Measurements from ENCODE around the gene MXRA8.

MXRA8 gene

DNA sequence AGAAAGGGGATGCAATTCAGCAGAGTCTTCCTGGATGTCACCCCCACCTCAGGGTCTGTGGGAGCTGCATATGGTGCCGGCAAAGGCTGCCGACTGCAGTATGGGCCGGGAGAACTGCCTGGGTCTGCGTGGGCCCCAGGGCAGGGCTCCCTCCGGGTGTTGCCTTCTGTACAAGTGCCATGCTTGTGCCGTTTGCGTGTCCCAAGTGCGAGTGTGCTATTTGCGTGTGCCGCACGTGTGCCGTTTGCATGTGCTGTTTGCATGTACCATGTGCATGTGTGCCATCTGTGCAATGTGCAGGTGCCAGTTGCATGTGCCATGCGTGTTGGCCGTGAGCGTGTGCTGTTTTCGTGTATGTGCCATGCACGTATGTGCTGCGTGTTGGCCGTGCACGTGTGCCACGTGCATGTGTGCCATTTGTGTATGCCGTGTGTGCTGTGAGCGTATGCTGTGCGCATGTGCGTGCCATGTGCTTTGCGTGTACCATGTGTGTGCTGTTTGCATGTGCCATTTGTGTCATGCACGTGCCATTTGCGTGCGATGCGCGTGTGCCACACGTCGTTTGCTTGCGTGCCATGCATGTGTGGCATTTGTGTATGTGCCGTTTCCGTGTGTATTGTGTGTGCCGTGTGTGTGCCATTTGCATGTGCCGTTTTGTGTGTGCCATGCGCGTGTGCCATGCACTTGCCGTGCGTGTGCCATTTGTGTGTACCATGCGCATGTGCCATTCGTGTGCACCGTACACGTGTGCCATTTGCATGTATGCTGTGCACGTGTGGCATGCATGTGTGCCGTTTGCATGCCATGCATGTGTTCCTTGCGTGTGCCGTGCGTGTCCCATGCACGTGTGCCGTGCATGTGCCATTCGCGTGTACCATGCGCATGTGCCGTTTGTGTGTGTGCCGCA, 28.8 kb downstream of the MXRA8 start:
- peaks cover 0 to 8% of the 10 kb centered on the region in 2 donors for H3K27me3 ChIP-seq (ENCODE audit: control insufficient read depth in 1 of 2, insufficient read depth in 2 of 2, low read length in 2 of 2)
- H3K9ac ChIP-seq (ENCODE audit: low read length) = no peak overlapping the region
- H3K36me3 ChIP-seq (ENCODE audit: insufficient read depth, low read length) = no peaks in the 10 kb centered on the region
- H3K27ac ChIP-seq (ENCODE audit: low read depth, low read length) = no peak overlapping the region
- H3K9me3 ChIP-seq (ENCODE audit: low read length) = no peaks in the 10 kb centered on the region
- no peak overlapping the region for H3K4me3 ChIP-seq (ENCODE audit: low read depth in 1 of 2, low read length in 2 of 2)
- H3K4me1 ChIP-seq (ENCODE audit: insufficient read depth, low read length) = peaks cover 13% of the 10 kb centered on the region

DNA sequence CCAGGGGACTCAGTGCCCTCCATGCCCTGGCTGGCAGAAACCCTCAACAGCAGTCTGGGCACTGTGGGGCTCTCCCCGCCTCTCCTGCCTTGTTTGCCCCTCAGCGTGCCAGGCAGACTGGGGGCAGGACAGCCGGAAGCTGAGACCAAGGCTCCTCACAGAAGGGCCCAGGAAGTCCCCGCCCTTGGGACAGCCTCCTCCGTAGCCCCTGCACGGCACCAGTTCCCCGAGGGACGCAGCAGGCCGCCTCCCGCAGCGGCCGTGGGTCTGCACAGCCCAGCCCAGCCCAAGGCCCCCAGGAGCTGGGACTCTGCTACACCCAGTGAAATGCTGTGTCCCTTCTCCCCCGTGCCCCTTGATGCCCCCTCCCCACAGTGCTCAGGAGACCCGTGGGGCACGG, 30.1 kb downstream of the MXRA8 start:
- no peak overlapping the region for H3K27ac ChIP-seq (ENCODE audit: low read depth, low read length)
- H3K9me3 ChIP-seq (ENCODE audit: low read length) = no peaks in the 10 kb centered on the region
- H3K36me3 ChIP-seq (ENCODE audit: insufficient read depth, low read length) = no peaks in the 10 kb centered on the region
- H3K4me1 ChIP-seq (ENCODE audit: insufficient read depth, low read length) = peaks cover 17% of the 10 kb centered on the region
- no peak overlapping the region for H3K9ac ChIP-seq (ENCODE audit: low read length)
- H3K27me3 ChIP-seq (ENCODE audit: control insufficient read depth in 1 of 2, insufficient read depth in 2 of 2, low read length in 2 of 2) = peaks cover 0 to 8% of the 10 kb centered on the region in 2 donors
- no peak overlapping the region for H3K4me3 ChIP-seq (ENCODE audit: low read depth in 1 of 2, low read length in 2 of 2)

GRCh38 chr1:1327291-1327690, 31.1 kb downstream of the MXRA8 start:
- Histone ChIP-seq H3K36me3 (ENCODE audit: insufficient read depth, low read length) (no peaks in the 10 kb centered on the region), H3K27me3 (ENCODE audit: control insufficient read depth in 1 of 2, insufficient read depth in 2 of 2, low read length in 2 of 2) (peaks cover 0 to 8% of the 10 kb centered on the region in 2 donors), H3K4me3 (ENCODE audit: low read depth in 1 of 2, low read length in 2 of 2) (no peak overlapping the region), H3K27ac (ENCODE audit: low read depth, low read length) (no peak overlapping the region), H3K4me1 (ENCODE audit: insufficient read depth, low read length) (peaks cover 18% of the 10 kb centered on the region), H3K9ac (ENCODE audit: low read length) (no peak overlapping the region), H3K9me3 (ENCODE audit: low read length) (no peaks in the 10 kb centered on the region)

GRCh38 chr1:1326075-1326605, 32.2 kb downstream of the MXRA8 start:
- Histone ChIP-seq H3K36me3 (ENCODE audit: insufficient read depth, low read length) (no peaks in the 10 kb centered on the region), H3K4me1 (ENCODE audit: insufficient read depth, low read length) (peaks cover 24% of the 10 kb centered on the region), H3K9ac (ENCODE audit: low read length) (no peak overlapping the region), H3K27me3 (ENCODE audit: control insufficient read depth in 1 of 2, insufficient read depth in 2 of 2, low read length in 2 of 2) (peaks cover 0 to 6% of the 10 kb centered on the region in 2 donors), H3K4me3 (ENCODE audit: low read depth in 1 of 2, low read length in 2 of 2) (peak overlapping the region in 1 of 2 donors; percentile 77), H3K9me3 (ENCODE audit: low read length) (no peaks in the 10 kb centered on the region), H3K27ac (ENCODE audit: low read depth, low read length) (no peak overlapping the region)

GRCh38 chr1:1325288-1326074, 32.9 kb downstream of the MXRA8 start:
- H3K36me3 ChIP-seq (ENCODE audit: insufficient read depth, low read length) = peaks cover under 1% of the 10 kb centered on the region
- peak overlapping the region; percentile 44 for H3K9ac ChIP-seq (ENCODE audit: low read length)
- H3K4me1 ChIP-seq (ENCODE audit: insufficient read depth, low read length) = peaks cover 24% of the 10 kb centered on the region
- no peaks in the 10 kb centered on the region for H3K9me3 ChIP-seq (ENCODE audit: low read length)
- peak overlapping the region; percentile 77 to 91 for H3K4me3 ChIP-seq (ENCODE audit: low read depth in 1 of 2, low read length in 2 of 2)
- H3K27me3 ChIP-seq (ENCODE audit: control insufficient read depth in 1 of 2, insufficient read depth in 2 of 2, low read length in 2 of 2) = no peaks in the 10 kb centered on the region
- peak overlapping the region; percentile 88 for H3K27ac ChIP-seq (ENCODE audit: low read depth, low read length)

DNA sequence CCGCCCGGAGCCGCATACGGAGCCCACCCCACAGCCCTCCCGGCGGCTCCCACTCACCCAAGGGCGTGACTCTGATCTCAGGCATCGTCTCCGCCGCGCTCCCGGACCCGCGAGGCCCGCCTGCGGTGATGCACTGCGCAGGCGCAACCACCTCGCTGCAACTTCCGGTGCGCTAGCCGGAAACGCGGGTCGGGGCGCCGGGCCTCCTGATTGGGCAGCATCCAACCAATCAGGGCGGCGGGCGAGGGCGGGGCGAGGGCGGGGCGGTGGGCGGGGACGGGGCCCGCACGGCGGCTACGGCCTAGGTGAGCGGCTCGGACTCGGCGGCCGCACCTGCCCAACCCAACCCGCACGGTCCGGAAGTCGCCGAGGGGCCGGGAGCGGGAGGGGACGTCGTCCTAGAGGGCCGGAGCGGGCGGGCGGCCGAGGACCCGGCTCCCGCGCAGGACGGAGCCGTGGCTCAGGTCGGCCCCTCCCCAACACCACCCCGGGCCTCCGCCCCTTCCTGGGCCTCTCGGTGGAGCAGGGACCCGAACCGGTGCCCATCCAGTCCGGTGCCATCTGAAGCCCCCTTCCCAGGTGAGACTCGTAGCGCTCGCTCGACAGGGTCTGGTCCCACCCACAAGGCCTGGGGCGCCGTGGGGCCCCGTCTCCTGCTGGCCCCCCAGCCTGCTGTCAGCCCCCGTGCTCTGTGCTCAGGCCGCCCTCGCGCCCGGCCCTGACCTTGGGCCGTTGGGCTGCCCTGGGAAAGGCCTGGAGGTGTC, 33.6 kb downstream of the MXRA8 start, which contains the start of the genes CPTP and INTS11:
TSS of gene CPTP (plus strand) at position 279 of the 764 bp plus-strand sequence. CDS start 2,109 bp downstream, outside the sequence.
TSS of gene INTS11 (minus strand) at position 137 of the 764 bp plus-strand sequence. CDS start at position 85, 52 bp downstream.
- H3K27ac ChIP-seq (ENCODE audit: low read depth, low read length) = peak within 1 kb of the TSS; percentile 88
- peaks cover 8% of the 10 kb centered on the region for H3K36me3 ChIP-seq (ENCODE audit: insufficient read depth, low read length)
- H3K4me3 ChIP-seq (ENCODE audit: low read depth in 1 of 2, low read length in 2 of 2) = peak within 1 kb of the TSS; percentile 77 to 91
- H3K27me3 ChIP-seq (ENCODE audit: control insufficient read depth in 1 of 2, insufficient read depth in 2 of 2, low read length in 2 of 2) = no peaks in the 10 kb centered on the region
- peaks cover 24% of the 10 kb centered on the region for H3K4me1 ChIP-seq (ENCODE audit: insufficient read depth, low read length)
- peak within 1 kb of the TSS; percentile 44 for H3K9ac ChIP-seq (ENCODE audit: low read length)
- no peaks in the 10 kb centered on the region for H3K9me3 ChIP-seq (ENCODE audit: low read length)

GRCh38 chr1:1324084-1324523, 34.3 kb downstream of the MXRA8 start:
- Histone ChIP-seq H3K36me3 (ENCODE audit: insufficient read depth, low read length) (peaks cover 14% of the 10 kb centered on the region), H3K4me1 (ENCODE audit: insufficient read depth, low read length) (peaks cover 27% of the 10 kb centered on the region), H3K27me3 (ENCODE audit: control insufficient read depth in 1 of 2, insufficient read depth in 2 of 2, low read length in 2 of 2) (no peaks in the 10 kb centered on the region)

GRCh38 chr1:1322952-1323351, 35.4 kb downstream of the MXRA8 start:
- Histone ChIP-seq H3K4me3 (ENCODE audit: low read depth in 1 of 2, low read length in 2 of 2) (no peak overlapping the region), H3K4me1 (ENCODE audit: insufficient read depth, low read length) (peaks cover 38% of the 10 kb centered on the region), H3K27ac (ENCODE audit: low read depth, low read length) (no peak overlapping the region), H3K27me3 (ENCODE audit: control insufficient read depth in 1 of 2, insufficient read depth in 2 of 2, low read length in 2 of 2) (no peaks in the 10 kb centered on the region), H3K36me3 (ENCODE audit: insufficient read depth, low read length) (peaks cover 16% of the 10 kb centered on the region), H3K9ac (ENCODE audit: low read length) (no peak overlapping the region), H3K9me3 (ENCODE audit: low read length) (no peaks in the 10 kb centered on the region)

More at GRCh38 chr1:1324084-1324523, 34.3 kb downstream of the MXRA8 start:
- Histone ChIP-seq H3K9me3 (ENCODE audit: low read length) (no peaks in the 10 kb centered on the region), H3K27ac (ENCODE audit: low read depth, low read length) (peak overlapping the region; percentile 86), H3K4me3 (ENCODE audit: low read depth in 1 of 2, low read length in 2 of 2) (peak overlapping the region; percentile 59 to 91), H3K9ac (ENCODE audit: low read length) (no peak overlapping the region)

GRCh38 chr1:1322418-1322817, 35.9 kb downstream of the MXRA8 start:
- H3K9ac ChIP-seq (ENCODE audit: low read length) = no peak overlapping the region
- no peak overlapping the region for H3K27ac ChIP-seq (ENCODE audit: low read depth, low read length)
- H3K27me3 ChIP-seq (ENCODE audit: control insufficient read depth in 1 of 2, insufficient read depth in 2 of 2, low read length in 2 of 2) = no peaks in the 10 kb centered on the region
- peaks cover 44% of the 10 kb centered on the region for H3K4me1 ChIP-seq (ENCODE audit: insufficient read depth, low read length)
- peaks cover 18% of the 10 kb centered on the region for H3K36me3 ChIP-seq (ENCODE audit: insufficient read depth, low read length)
- H3K4me3 ChIP-seq (ENCODE audit: low read depth in 1 of 2, low read length in 2 of 2) = no peak overlapping the region
- no peaks in the 10 kb centered on the region for H3K9me3 ChIP-seq (ENCODE audit: low read length)

DNA sequence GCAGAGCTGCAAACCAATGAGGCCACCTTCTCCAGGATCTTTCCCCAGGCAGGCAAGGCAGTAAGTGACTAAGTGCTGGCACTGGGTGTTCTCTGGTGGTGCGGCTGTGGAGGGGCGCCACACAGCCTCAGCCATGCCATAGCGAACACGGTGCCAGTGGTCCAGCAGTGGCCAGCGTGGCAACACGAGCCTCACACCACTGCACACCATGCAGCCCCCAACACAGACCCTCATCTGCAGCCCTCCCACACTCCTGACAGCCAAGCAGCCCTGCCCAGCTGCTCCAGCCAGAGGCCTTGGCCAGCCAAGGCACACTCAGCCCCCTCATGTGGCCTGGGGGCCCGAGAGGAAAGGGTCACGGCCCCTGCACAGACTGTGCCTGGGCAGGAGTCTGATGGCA, 36.9 kb downstream of the MXRA8 start:
- H3K27me3 ChIP-seq (ENCODE audit: control insufficient read depth in 1 of 2, insufficient read depth in 2 of 2, low read length in 2 of 2) = no peaks in the 10 kb centered on the region
- peaks cover 22% of the 10 kb centered on the region for H3K36me3 ChIP-seq (ENCODE audit: insufficient read depth, low read length)
- H3K4me3 ChIP-seq (ENCODE audit: low read depth in 1 of 2, low read length in 2 of 2) = no peak overlapping the region
- no peak overlapping the region for H3K27ac ChIP-seq (ENCODE audit: low read depth, low read length)
- peaks cover 44% of the 10 kb centered on the region for H3K4me1 ChIP-seq (ENCODE audit: insufficient read depth, low read length)
- H3K9ac ChIP-seq (ENCODE audit: low read length) = no peak overlapping the region
- H3K9me3 ChIP-seq (ENCODE audit: low read length) = no peaks in the 10 kb centered on the region
